HL-60 (cell line): ENCODE measurements around the gene IGSF9B.

Experiments used
- CTCF ChIP-seq: IDR thresholded peaks from one replicate; pipeline ENCODE4 v1.5.1; 2011; ENCODE audit warnings: low read length, control low read depth, inconsistent platforms; ENCODE audit not compliant: insufficient read depth
- POLR2AphosphoS5 ChIP-seq: IDR thresholded peaks from 2 replicates; pipeline ENCODE4 v1.6.1; 2012; ENCODE audit warnings: low read depth
- REST ChIP-seq: IDR thresholded peaks from 2 replicates; pipeline ENCODE4 v1.6.1; 2012; ENCODE audit warnings: low read depth; ENCODE audit not compliant: insufficient replicate concordance

GRCh38 chr11:133993107-133993506 lies 36.3 kb upstream of the IGSF9B start:
- TF ChIP-seq CTCF (no peak), REST (no peak), POLR2AphosphoS5 (no peak)
